Measurements from ENCODE around the gene TOMM20. TPM values are rescaled to one million over a fixed set of nuclear protein-coding genes. Genes with fewer than 3 reads are reported as not detected.
"Not testable (repeated sequence)": the region's sequence is repeated elsewhere in the genome, so short reads cannot be mapped to it uniquely, and the experiment has no call there.

The TOMM20 gene
- total RNA-seq, 1 donor from 2014 or later = 100 TPM

- no peaks in the 10 kb centered on the region for H3K36me3 Mint-ChIP-seq (ENCODE audit: unreplicated experiment)
- H3K9me3 Mint-ChIP-seq (ENCODE audit: unreplicated experiment) = no peaks in the 10 kb centered on the region
- no peak for TF ChIP-seq CTCF (IDR thresholded peaks at IDR 0.05)
- no peak overlapping the region for H3K4me3 Mint-ChIP-seq (ENCODE audit: unreplicated experiment)
- no peak overlapping the region for H3K27ac Mint-ChIP-seq (ENCODE audit: unreplicated experiment)
- no peaks in the 10 kb centered on the region for H3K27me3 Mint-ChIP-seq (ENCODE audit: unreplicated experiment)
- peaks cover 36% of the 10 kb centered on the region for H3K4me1 Mint-ChIP-seq (ENCODE audit: unreplicated experiment)
- no peak for DNase-seq (ENCODE audit: extremely low spot score, unreplicated experiment)
These were observed 55.2 kb downstream of the TOMM20 start for GRCh38 chr1:235073331-235073967.

- not testable (repeated sequence) for H3K36me3 Mint-ChIP-seq (ENCODE audit: unreplicated experiment); H3K9me3 Mint-ChIP-seq (ENCODE audit: unreplicated experiment); H3K4me3 Mint-ChIP-seq (ENCODE audit: unreplicated experiment); H3K27ac Mint-ChIP-seq (ENCODE audit: unreplicated experiment); H3K27me3 Mint-ChIP-seq (ENCODE audit: unreplicated experiment); DNase-seq (ENCODE audit: extremely low spot score, unreplicated experiment)
- peaks cover 45% of the 10 kb centered on the region for H3K4me1 Mint-ChIP-seq (ENCODE audit: unreplicated experiment)
These were observed 56.1 kb downstream of the TOMM20 start for GRCh38 chr1:235072577-235072976.

- no peak for DNase-seq (ENCODE audit: extremely low spot score, unreplicated experiment)
- Mint-ChIP-seq H3K4me3 (ENCODE audit: unreplicated experiment) (no peak overlapping the region), H3K27me3 (ENCODE audit: unreplicated experiment) (no peaks in the 10 kb centered on the region), H3K9me3 (ENCODE audit: unreplicated experiment) (no peaks in the 10 kb centered on the region), H3K36me3 (ENCODE audit: unreplicated experiment) (no peaks in the 10 kb centered on the region), H3K4me1 (ENCODE audit: unreplicated experiment) (peaks cover 50% of the 10 kb centered on the region), H3K27ac (ENCODE audit: unreplicated experiment) (no peak overlapping the region)
- no peak for TF ChIP-seq CTCF (IDR thresholded peaks at IDR 0.05)
These were observed 56.5 kb downstream of the TOMM20 start for GRCh38 chr1:235072096-235072495.

GRCh38 chr1:235070819-235071218 is 57.8 kb downstream of the TOMM20 start:
- Mint-ChIP-seq H3K4me1 (ENCODE audit: unreplicated experiment) (peaks cover 51% of the 10 kb centered on the region), H3K27me3 (ENCODE audit: unreplicated experiment) (no peaks in the 10 kb centered on the region), H3K9me3 (ENCODE audit: unreplicated experiment) (no peaks in the 10 kb centered on the region), H3K27ac (ENCODE audit: unreplicated experiment) (no peak overlapping the region), H3K36me3 (ENCODE audit: unreplicated experiment) (no peaks in the 10 kb centered on the region), H3K4me3 (ENCODE audit: unreplicated experiment) (no peak overlapping the region)
- DNase-seq (ENCODE audit: extremely low spot score, unreplicated experiment) = no peak
- TF ChIP-seq CTCF (IDR thresholded peaks at IDR 0.05) = no peak

- DNase-seq (ENCODE audit: extremely low spot score, unreplicated experiment) = no peak
- H3K4me3 Mint-ChIP-seq (ENCODE audit: unreplicated experiment) = no peak overlapping the region
- H3K27ac Mint-ChIP-seq (ENCODE audit: unreplicated experiment) = no peak overlapping the region
- H3K4me1 Mint-ChIP-seq (ENCODE audit: unreplicated experiment) = peaks cover 42% of the 10 kb centered on the region
- TF ChIP-seq CTCF (IDR thresholded peaks at IDR 0.05) = no peak
- H3K27me3 Mint-ChIP-seq (ENCODE audit: unreplicated experiment) = no peaks in the 10 kb centered on the region
- H3K9me3 Mint-ChIP-seq (ENCODE audit: unreplicated experiment) = no peaks in the 10 kb centered on the region
- H3K36me3 Mint-ChIP-seq (ENCODE audit: unreplicated experiment) = no peaks in the 10 kb centered on the region
These were observed 58.8 kb downstream of the TOMM20 start for GRCh38 chr1:235069577-235070563.
